C4-2B (cell line): ENCODE measurements around the gene GHRHR.

Experiments used
- H3K27ac ChIP-seq: fragments of 450-650 bp; 2 replicates; pipeline ENCODE4 v1.5.1; 2017
- CTCF ChIP-seq: fragments of 450-650 bp; conservative IDR thresholded peaks from 2 replicates; pipeline ENCODE4 v1.5.1; 2017; ENCODE audit warnings: mild to moderate bottlenecking
- ZFX ChIP-seq: fragments of 450-650 bp; IDR thresholded peaks from 2 replicates; pipeline ENCODE4 v1.6.1; 2017

GHRHR gene

DNA sequence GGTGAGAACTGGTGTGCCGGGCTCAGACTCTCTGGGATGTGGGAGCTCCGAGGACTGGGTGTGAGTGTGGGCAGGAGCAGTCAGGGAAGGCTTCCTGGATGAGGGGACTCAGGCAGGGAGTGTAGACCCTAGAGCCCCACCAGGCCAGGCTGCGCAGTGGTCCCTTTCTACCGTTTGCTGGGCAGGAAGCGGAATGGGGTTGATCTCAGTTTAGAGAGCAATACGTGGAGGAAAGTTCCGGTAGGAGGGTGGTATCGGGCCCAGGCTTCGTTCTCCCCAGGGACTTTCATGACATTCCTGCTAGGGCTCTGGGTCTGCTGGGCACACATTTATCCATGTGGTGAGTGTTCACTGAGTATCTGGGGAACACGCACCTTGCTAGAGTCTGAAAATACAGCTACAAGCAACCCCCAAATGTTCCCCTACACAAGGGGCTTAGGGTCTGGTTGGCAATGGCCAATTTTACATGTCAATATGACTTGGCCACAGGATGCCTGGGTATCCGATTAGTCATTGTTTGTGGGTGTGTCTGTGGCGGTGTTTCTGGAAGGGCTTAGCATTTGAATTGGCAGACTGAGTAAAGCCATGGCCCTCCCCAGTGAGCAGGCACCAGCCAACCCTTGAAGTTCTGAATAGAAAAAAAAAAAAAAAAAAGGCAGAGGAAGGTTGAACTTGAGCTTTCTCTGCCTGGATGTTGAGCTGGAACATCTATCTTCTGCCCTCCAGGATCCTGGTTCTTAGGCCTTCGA lies 20.8 kb downstream of the GHRHR start:
- no peak for TF ChIP-seq ZFX
- TF ChIP-seq CTCF, result no peak
- no peak overlapping the region for H3K27ac ChIP-seq

- TF ChIP-seq ZFX (no peak), CTCF (no peak)
- no peak overlapping the region for H3K27ac ChIP-seq
Measured at GRCh38 chr7:30985756-30986155, 22.0 kb downstream of the GHRHR start.

- no peak overlapping the region for H3K27ac ChIP-seq
- TF ChIP-seq ZFX (no peak), CTCF (no peak)
Measured at GRCh38 chr7:30986331-30986730, 22.6 kb downstream of the GHRHR start.

GRCh38 chr7:30986738-30987137 lies 23.0 kb downstream of the GHRHR start:
- H3K27ac ChIP-seq, result no peak overlapping the region
- no peak for TF ChIP-seq CTCF
- no peak for TF ChIP-seq ZFX

- no peak for TF ChIP-seq CTCF
- no peak for TF ChIP-seq ZFX
- no peak overlapping the region for H3K27ac ChIP-seq
Measured at GRCh38 chr7:30987178-30987577, 23.4 kb downstream of the GHRHR start.

GRCh38 chr7:30987936-30988335 lies 24.2 kb downstream of the GHRHR start:
- no peak for TF ChIP-seq ZFX
- no peak for TF ChIP-seq CTCF
- no peak overlapping the region for H3K27ac ChIP-seq

DNA sequence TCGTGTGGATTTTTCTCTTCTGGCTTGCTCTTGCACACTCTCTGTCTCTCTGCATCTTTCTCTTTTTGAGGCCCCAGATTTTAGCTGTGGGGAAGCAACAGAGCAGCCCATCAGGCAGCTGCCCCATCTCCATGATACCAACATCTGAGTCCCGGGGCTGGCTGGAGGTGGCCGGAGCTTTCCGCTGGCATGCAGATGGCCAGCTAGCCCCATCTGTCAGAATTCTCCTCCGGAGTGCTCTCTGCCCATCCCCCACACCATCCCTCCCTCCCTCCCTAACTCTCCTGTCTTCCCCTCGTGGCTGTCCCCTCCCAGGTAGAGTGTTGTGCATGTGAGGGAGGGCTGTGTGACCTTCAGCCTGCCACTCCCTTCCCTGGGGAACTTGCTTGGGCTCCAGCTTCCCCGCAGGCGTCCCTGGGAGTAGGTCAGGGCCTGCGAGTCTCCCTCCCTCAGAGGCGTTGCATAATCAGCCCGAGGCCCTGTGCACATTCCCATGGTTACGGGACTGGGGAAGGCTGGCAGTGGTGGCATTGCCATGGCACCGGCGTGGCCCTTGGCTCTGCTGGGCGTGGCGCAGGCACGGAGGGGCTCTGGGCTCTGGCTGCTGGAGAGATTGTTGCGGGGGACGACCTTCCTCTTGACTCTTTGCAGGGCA lies 24.7 kb downstream of the GHRHR start:
- no peak overlapping the region for H3K27ac ChIP-seq
- TF ChIP-seq ZFX, result no peak
- no peak for TF ChIP-seq CTCF
